HepG2 (cell line): ENCODE results near the gene SLC25A11. TPM values are rescaled to one million over a fixed set of nuclear protein-coding genes. Genes with fewer than 3 reads are reported as not detected.

Experiments used
- GATAD2A ChIP-seq: IDR thresholded peaks from 2 replicates; pipeline ENCODE4 v1.6.1; 2016
- IKZF1 ChIP-seq: fragments of 450-650 bp; IDR thresholded peaks from 2 replicates; pipeline ENCODE4 v1.7.1; 2016
- KLF11 ChIP-seq: IDR thresholded peaks from 2 replicates; pipeline ENCODE4 v1.6.1; 2016; ENCODE audit warnings: missing compliant biosample characterization
- KMT2A ChIP-seq: sonication (generic); formaldehyde crosslinking; IDR thresholded peaks from 2 replicates; pipeline ENCODE4 v1.4.0; 2020; ENCODE audit warnings: missing genetic modification reagents
- MAF1 ChIP-seq: sonication (generic); formaldehyde crosslinking; IDR thresholded peaks from 2 replicates; pipeline ENCODE4 v1.5.0; 2020; ENCODE audit warnings: missing genetic modification reagents, borderline replicate concordance
- SP5 ChIP-seq: IDR thresholded peaks from 2 replicates; pipeline ENCODE4 v1.6.1; 2016; ENCODE audit warnings: low read depth, borderline replicate concordance
- TBX3 ChIP-seq: fragments of 450-650 bp; IDR thresholded peaks from 2 replicates; pipeline ENCODE4 v1.6.1; 2017; ENCODE audit warnings: antibody characterized with exemption, mild to moderate bottlenecking, inconsistent platforms, borderline replicate concordance
- ZNF253 ChIP-seq: sonication (generic); formaldehyde crosslinking; IDR thresholded peaks from 2 replicates; pipeline ENCODE4 v1.8.0; 2022; ENCODE audit warnings: mild to moderate bottlenecking, missing genetic modification reagents, borderline replicate concordance
- ZNF354B ChIP-seq: sonication (generic); formaldehyde crosslinking; IDR thresholded peaks from 2 replicates; pipeline ENCODE4 v1.8.0; 2022; ENCODE audit warnings: mild to moderate bottlenecking, missing genetic modification reagents
- ZNF558 ChIP-seq: sonication (generic); formaldehyde crosslinking; IDR thresholded peaks from 2 replicates; pipeline ENCODE4 v1.9.0; 2022; ENCODE audit warnings: mild to moderate bottlenecking, missing genetic modification reagents, borderline replicate concordance
- ZNF607 ChIP-seq: sonication (generic); formaldehyde crosslinking; IDR thresholded peaks from 2 replicates; pipeline ENCODE4 v1.5.1; 2020; ENCODE audit warnings: missing genetic modification reagents, mild to moderate bottlenecking, borderline replicate concordance
- ZNF646 ChIP-seq: sonication (generic); formaldehyde crosslinking; IDR thresholded peaks from 2 replicates; pipeline ENCODE4 v1.9.0; 2021; ENCODE audit warnings: mild to moderate bottlenecking, missing genetic modification reagents
- ZNF652 ChIP-seq: IDR thresholded peaks from 2 replicates; pipeline ENCODE4 v1.6.1; 2016; ENCODE audit warnings: low read depth, borderline replicate concordance
- ZNF660 ChIP-seq: sonication (generic); formaldehyde crosslinking; IDR thresholded peaks from 2 replicates; pipeline ENCODE4 v1.5.1; 2020; ENCODE audit warnings: mild to moderate bottlenecking, low read depth, missing genetic modification reagents, borderline replicate concordance
- ZSCAN25 ChIP-seq: sonication (generic); formaldehyde crosslinking; IDR thresholded peaks from 2 replicates; pipeline ENCODE4 v1.8.0; 2022; ENCODE audit warnings: mild to moderate bottlenecking, missing genetic modification reagents
- polyA plus RNA-seq, 8 experiments: library from polyadenylated mRNA; depleted of rRNA in 3 of 8; stranded (reverse) in 7 of 8; unstranded in 1 of 8; fragments of >200 nt; fragmentation: Illumina TruSeq in 4 of 8; extraction: Trizol in 4 of 8; gene quantifications; 2 replicates each; pipeline versions ENCODE4 v1.2.1 to v1.2.3, GENCODE V29; 2011 to 2016; ENCODE audit warnings: low read depth in 4 of 8, missing spikeins in 1 of 8, mixed read lengths in 1 of 8; ENCODE audit not compliant: insufficient read depth in 1 of 8
- total RNA-seq, 5 experiments: library from RNA; depleted of rRNA; stranded (reverse); fragments of >200 nt; fragmentation: Illumina TruSeq; extraction: Trizol; gene quantifications; 2 replicates each; pipeline ENCODE4 v1.2.3, GENCODE V29; 2016; ENCODE audit warnings: low read depth in 1 of 5
- TF ChIP-seq, protein P1 (sequence below): sonication (generic); formaldehyde crosslinking; conservative IDR thresholded peaks from 2 replicates; pipeline ENCODE4 v1.4.0; 2020; ENCODE audit warnings: missing genetic modification reagents
- TF ChIP-seq, protein P2 (sequence below): sonication (generic); formaldehyde crosslinking; IDR thresholded peaks from 2 replicates; pipeline ENCODE4 v1.9.0; 2021; ENCODE audit warnings: missing genetic modification reagents, mild to moderate bottlenecking, borderline replicate concordance

Gene SLC25A11
- total and polyA plus RNA-seq, 2 of the 13 experiments (the other 11 are each of a cell fraction or from before 2014, with no cell fraction given), result 35.4 to 47.2 TPM

- TF ChIP-seq ZNF646 (CRISPR knock-in tag) (no peak; the same call in 1 of the 2 replicates), TBX3 (no peak), ZNF660 (no peak), KMT2A (CRISPR knock-in tag) (peak; percentile 67; the same call in 1 of the 2 replicates), ZNF558 (CRISPR knock-in tag) (no peak; the same call in 1 of the 2 replicates), SP5 (CRISPR knock-in tag) (no peak; the same call in 1 of the 2 replicates), GATAD2A (peak; percentile 24; the same call in 1 of the 2 replicates), KLF11 (CRISPR knock-in tag) (0 out of 2 replicates have a peak, but pooled peaks have one; percentile 27), ZNF607 (CRISPR knock-in tag) (peak; percentile 81), ZNF253 (CRISPR knock-in tag) (peak; percentile 61; the same call in 1 of the 2 replicates), ZSCAN25 (CRISPR knock-in tag) (peak; percentile 70; the same call in 1 of the 2 replicates), ZNF354B (CRISPR knock-in tag) (no peak), MAF1 (CRISPR knock-in tag) (no peak), IKZF1 (no peak), ZNF652 (CRISPR knock-in tag) (no peak)
- TF ChIP-seq, protein P1, sequence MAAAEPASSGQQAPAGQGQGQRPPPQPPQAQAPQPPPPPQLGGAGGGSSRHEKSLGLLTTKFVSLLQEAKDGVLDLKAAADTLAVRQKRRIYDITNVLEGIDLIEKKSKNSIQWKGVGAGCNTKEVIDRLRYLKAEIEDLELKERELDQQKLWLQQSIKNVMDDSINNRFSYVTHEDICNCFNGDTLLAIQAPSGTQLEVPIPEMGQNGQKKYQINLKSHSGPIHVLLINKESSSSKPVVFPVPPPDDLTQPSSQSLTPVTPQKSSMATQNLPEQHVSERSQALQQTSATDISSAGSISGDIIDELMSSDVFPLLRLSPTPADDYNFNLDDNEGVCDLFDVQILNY (CRISPR knock-in tag), result peak; percentile 61; the same call in 1 of the 2 replicates
- TF ChIP-seq, protein P2, sequence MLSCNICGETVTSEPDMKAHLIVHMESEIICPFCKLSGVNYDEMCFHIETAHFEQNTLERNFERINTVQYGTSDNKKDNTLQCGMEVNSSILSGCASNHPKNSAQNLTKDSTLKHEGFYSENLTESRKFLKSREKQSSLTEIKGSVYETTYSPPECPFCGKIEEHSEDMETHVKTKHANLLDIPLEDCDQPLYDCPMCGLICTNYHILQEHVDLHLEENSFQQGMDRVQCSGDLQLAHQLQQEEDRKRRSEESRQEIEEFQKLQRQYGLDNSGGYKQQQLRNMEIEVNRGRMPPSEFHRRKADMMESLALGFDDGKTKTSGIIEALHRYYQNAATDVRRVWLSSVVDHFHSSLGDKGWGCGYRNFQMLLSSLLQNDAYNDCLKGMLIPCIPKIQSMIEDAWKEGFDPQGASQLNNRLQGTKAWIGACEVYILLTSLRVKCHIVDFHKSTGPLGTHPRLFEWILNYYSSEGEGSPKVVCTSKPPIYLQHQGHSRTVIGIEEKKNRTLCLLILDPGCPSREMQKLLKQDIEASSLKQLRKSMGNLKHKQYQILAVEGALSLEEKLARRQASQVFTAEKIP (CRISPR knock-in tag), result no peak
Observed at GRCh38 chr17:4986951-4987766, 47.3 kb upstream of the SLC25A11 start, which contains the start of gene CAMTA2 (continued).
